ENCODE results near the gene FBXO27.
"Not testable (repeated sequence)": the region's sequence is repeated elsewhere in the genome, so short reads cannot be mapped to it uniquely, and the experiment has no call there.

Gene FBXO27

GRCh38 chr19:39037194-39037593, 4.8 kb upstream of the FBXO27 start:
- no peak for DNase-seq

- DNase-seq = no peak
Observed at GRCh38 chr19:39036581-39036980, 4.2 kb upstream of the FBXO27 start.

- DNase-seq = peak; percentile 77
Observed at GRCh38 chr19:39031368-39032062, 834 bp downstream of the FBXO27 start.

GRCh38 chr19:39030854-39031367, 1.4 kb downstream of the FBXO27 start:
- no peak for DNase-seq

GRCh38 chr19:39024875-39025641, 7.3 kb downstream of the FBXO27 start:
- no peak for DNase-seq

GRCh38 chr19:39021063-39021462, 11.3 kb downstream of the FBXO27 start:
- no peak for DNase-seq

- no peak for DNase-seq
Observed at GRCh38 chr19:39017646-39018045, 14.7 kb downstream of the FBXO27 start.

GRCh38 chr19:39017026-39017425, 15.3 kb downstream of the FBXO27 start:
- no peak for DNase-seq

GRCh38 chr19:39014037-39014436, 18.3 kb downstream of the FBXO27 start:
- no peak for DNase-seq

- DNase-seq = no peak
Observed at GRCh38 chr19:39009001-39009400, 23.3 kb downstream of the FBXO27 start.

GRCh38 chr19:39008137-39008536, 24.2 kb downstream of the FBXO27 start:
- no peak for DNase-seq

GRCh38 chr19:39007096-39007495, 25.3 kb downstream of the FBXO27 start:
- DNase-seq = no peak

- no peak for DNase-seq
Observed at GRCh38 chr19:39004403-39004802, 27.9 kb downstream of the FBXO27 start.

- DNase-seq = no peak
Observed at GRCh38 chr19:39003796-39004195, 28.6 kb downstream of the FBXO27 start.

GRCh38 chr19:39003188-39003587, 29.2 kb downstream of the FBXO27 start:
- no peak for DNase-seq

- DNase-seq = no peak
Observed at GRCh38 chr19:39001041-39001440, 31.3 kb downstream of the FBXO27 start.

GRCh38 chr19:38997576-38997975, 34.8 kb downstream of the FBXO27 start:
- DNase-seq = not testable (repeated sequence)

- DNase-seq = peak; percentile 20
Observed at GRCh38 chr19:38993271-38993670, 39.1 kb downstream of the FBXO27 start.

- no peak for DNase-seq
Observed at GRCh38 chr19:38990949-38991697, 41.2 kb downstream of the FBXO27 start.

- DNase-seq = not testable (repeated sequence)
Observed at GRCh38 chr19:38989614-38990013, 42.7 kb downstream of the FBXO27 start.

- no peak for DNase-seq
Observed at GRCh38 chr19:38989066-38989605, 43.2 kb downstream of the FBXO27 start.

GRCh38 chr19:38988627-38989026, 43.7 kb downstream of the FBXO27 start:
- not testable (repeated sequence) for DNase-seq

GRCh38 chr19:38987745-38988144, 44.6 kb downstream of the FBXO27 start:
- DNase-seq = not testable (repeated sequence)

Data from activated CD4-positive, alpha-beta T cell treated with anti-CD3 and anti-CD28 coated beads, Interleukin-2, amount 50 U/mL, for 16 hours (primary cell).